Measurements from ENCODE around the gene RNF5.
"Not testable (repeated sequence)": the region's sequence is repeated elsewhere in the genome, so short reads cannot be mapped to it uniquely, and the experiment has no call there.

The RNF5 gene

DNA sequence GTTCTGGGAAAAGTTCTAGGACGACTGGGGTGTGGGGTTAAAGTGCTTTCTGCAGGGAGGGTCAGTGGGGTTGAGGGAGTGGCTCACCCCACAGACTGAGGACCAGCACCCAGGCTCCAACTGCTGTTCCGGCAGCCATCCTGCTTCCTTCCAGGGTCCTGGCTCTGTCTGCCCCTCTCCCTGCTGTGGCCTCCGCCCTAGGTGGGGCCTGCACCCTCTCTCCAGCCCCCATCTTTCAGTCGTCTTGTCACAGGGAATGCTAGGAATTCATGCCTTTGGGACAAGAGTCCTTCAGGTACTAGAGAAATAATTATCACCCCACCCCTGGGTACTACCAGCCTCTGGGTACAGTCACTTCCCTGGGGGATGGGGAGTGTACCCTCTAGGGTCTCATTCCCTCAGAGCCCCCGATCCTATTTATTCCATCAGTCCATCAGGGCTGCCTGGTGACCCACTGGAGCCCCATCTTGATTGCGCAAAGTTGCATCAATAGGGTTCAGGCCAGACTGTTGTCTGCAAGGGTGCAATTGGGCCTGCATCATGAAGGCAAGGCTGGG, 6.0 kb downstream of the RNF5 start, which contains the start of gene AGER:
AGER (minus strand) TSS at position 170 of the 557 bp plus-strand sequence; CDS start at position 139, 31 bp downstream.
- Histone ChIP-seq H3K27me3 (replicated peaks; ENCODE audit: control insufficient read depth, insufficient read depth, low read length) (no peaks in the 10 kb centered on the region), H3K36me3 (ENCODE audit: control insufficient read depth, insufficient read depth, low read length) (peaks cover 33% of the 10 kb centered on the region), H3K4me3 (replicated peaks; ENCODE audit: low read depth, low read length) (no peak within 1 kb of the TSS)
- TF ChIP-seq, protein P1, sequence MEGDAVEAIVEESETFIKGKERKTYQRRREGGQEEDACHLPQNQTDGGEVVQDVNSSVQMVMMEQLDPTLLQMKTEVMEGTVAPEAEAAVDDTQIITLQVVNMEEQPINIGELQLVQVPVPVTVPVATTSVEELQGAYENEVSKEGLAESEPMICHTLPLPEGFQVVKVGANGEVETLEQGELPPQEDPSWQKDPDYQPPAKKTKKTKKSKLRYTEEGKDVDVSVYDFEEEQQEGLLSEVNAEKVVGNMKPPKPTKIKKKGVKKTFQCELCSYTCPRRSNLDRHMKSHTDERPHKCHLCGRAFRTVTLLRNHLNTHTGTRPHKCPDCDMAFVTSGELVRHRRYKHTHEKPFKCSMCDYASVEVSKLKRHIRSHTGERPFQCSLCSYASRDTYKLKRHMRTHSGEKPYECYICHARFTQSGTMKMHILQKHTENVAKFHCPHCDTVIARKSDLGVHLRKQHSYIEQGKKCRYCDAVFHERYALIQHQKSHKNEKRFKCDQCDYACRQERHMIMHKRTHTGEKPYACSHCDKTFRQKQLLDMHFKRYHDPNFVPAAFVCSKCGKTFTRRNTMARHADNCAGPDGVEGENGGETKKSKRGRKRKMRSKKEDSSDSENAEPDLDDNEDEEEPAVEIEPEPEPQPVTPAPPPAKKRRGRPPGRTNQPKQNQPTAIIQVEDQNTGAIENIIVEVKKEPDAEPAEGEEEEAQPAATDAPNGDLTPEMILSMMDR (IDR thresholded peaks at IDR 0.05; ENCODE audit: insufficient read depth, low read length, poor library complexity, severe bottlenecking) = no peak
- no peak for DNase-seq (ENCODE audit: extremely low read depth, insufficient read length)

DNA sequence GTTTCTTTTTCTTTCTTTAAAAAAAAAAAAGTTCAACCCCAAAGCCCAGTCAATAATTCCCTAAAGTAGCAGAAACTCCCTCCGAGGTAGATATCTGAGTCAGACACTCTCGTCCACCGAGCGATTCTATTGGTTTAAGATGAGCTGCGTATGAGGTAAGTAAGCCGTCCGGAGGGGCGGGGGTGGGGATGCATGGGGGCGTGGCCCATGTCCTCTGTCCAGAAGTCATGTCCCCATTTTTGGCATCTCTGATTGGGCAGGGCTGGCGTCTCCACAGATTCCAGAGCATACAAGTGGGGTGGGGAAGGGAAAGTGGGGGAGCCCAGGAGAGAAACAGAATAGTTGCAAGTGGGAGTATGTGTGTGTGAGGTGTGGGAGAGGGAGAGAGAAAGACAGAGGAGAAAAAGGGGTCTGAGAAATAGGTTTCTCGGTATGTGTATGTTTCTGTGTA, 7.5 kb downstream of the RNF5 start:
- DNase-seq (ENCODE audit: extremely low read depth, insufficient read length) = peak; percentile 76
- H3K36me3 ChIP-seq (ENCODE audit: control insufficient read depth, insufficient read depth, low read length) = peaks cover 32% of the 10 kb centered on the region
- H3K27me3 ChIP-seq (replicated peaks; ENCODE audit: control insufficient read depth, insufficient read depth, low read length); H3K4me3 ChIP-seq (replicated peaks; ENCODE audit: low read depth, low read length): not testable (repeated sequence)

DNA sequence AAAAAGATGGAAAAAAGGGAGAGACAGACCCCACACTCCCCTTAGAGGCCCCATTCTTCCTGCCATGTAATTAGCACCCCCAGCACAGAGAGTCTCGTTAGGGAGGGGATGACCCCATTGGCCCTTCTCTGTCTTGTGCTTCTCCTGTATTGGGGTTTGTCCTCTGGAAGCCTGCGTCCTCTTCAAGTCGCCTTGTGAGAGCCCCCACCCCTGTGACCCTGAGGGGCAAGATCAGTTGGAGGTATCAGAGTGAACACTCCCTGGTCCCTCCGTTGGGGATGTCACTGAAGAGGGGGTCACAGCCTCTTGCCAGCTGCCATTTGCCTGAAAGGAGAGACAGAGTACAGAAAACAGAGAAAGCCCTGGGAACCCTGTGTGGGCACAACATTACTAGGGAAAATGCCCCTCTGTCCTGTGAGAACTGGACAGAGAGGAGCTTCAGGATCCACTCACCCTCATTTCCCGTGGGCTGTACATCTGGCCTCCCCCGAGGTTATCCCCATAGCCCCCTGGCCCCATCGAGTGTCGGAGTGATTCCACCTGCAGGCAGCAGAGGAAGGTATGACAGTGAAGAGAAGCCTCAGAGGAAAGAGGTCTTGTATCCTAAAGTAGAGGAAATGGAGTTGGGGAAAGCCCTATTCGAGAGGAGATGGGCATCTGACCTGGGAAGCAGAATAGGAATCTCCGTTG, 8.1 kb downstream of the RNF5 start:
- DNase-seq (ENCODE audit: extremely low read depth, insufficient read length); H3K27me3 ChIP-seq (replicated peaks; ENCODE audit: control insufficient read depth, insufficient read depth, low read length); H3K4me3 ChIP-seq (replicated peaks; ENCODE audit: low read depth, low read length): not testable (repeated sequence)
- peaks cover 27% of the 10 kb centered on the region for H3K36me3 ChIP-seq (ENCODE audit: control insufficient read depth, insufficient read depth, low read length)

DNA sequence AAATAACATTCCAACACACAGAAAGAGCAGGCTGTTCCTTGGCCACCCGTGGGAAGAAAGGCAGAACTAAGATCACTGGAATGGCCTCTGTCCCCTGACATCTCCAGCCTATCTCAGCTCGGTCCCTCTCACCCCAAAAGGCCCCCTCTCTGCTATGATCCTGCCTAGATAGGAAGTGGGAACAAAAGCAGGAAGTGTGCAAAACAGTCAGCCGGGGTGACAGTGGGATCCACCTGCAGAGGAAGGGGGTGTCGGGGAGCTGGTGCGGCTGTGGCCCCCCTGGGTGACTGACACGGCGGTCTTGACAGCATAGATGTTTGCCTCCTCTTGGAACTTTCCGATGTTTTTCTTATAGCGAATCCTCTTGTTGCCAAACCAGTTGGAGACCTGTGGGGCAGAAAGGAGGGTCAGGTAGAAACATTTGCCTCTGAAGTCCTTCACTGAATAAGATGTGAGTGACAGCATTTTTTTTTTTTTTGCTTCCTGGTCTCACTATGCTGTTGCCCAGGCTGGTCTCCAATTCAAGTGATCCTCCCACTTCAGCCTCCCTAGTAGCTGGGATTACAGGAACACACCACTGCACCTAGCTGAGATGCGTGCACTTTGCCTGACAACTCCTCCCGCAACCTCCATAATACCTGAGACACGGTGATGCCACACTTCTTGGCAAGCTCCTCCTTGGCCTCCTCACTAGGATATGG, 9.0 kb downstream of the RNF5 start:
- H3K4me3 ChIP-seq (replicated peaks; ENCODE audit: low read depth, low read length) = no peak overlapping the region
- DNase-seq (ENCODE audit: extremely low read depth, insufficient read length) = no peak
- TF ChIP-seq, protein P1 (IDR thresholded peaks at IDR 0.05; ENCODE audit: insufficient read depth, low read length, poor library complexity, severe bottlenecking) = no peak
- H3K27me3 ChIP-seq (replicated peaks; ENCODE audit: control insufficient read depth, insufficient read depth, low read length) = no peaks in the 10 kb centered on the region
- peaks cover 24% of the 10 kb centered on the region for H3K36me3 ChIP-seq (ENCODE audit: control insufficient read depth, insufficient read depth, low read length)

DNA sequence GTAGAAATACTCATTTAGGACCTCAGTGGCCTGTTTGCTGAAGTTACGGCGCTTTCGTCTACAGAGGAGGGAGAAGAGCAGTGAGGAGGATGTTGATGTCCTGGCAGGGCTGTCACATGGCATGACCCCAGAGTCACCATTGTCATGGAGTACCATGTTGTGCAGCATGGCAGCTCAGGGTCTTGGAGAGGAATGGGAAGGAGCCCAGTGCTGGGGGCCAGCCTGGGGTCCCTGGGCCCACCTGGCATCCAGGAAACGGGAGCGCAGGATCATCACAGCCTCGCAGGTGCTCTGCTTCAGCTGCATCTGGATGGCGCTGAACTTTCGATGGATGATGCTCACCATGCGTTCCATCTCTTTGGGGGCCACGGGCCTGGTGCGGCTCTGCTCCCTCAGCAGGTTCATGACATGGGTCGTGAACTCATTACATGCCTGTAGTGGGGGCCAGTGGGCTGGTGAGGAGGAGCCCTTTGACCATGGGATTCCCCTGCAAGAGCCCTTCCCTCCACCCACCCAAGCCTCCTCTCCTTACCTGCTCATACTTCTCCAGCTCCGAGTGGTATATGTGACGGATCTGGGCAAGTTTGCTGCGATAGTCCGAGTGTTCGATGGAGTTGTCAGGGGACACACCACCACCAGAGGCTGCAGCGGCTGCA, 9.6 kb downstream of the RNF5 start:
- not testable (repeated sequence) for H3K4me3 ChIP-seq (replicated peaks; ENCODE audit: low read depth, low read length); DNase-seq (ENCODE audit: extremely low read depth, insufficient read length); H3K27me3 ChIP-seq (replicated peaks; ENCODE audit: control insufficient read depth, insufficient read depth, low read length)
- peaks cover 20% of the 10 kb centered on the region for H3K36me3 ChIP-seq (ENCODE audit: control insufficient read depth, insufficient read depth, low read length)

DNA sequence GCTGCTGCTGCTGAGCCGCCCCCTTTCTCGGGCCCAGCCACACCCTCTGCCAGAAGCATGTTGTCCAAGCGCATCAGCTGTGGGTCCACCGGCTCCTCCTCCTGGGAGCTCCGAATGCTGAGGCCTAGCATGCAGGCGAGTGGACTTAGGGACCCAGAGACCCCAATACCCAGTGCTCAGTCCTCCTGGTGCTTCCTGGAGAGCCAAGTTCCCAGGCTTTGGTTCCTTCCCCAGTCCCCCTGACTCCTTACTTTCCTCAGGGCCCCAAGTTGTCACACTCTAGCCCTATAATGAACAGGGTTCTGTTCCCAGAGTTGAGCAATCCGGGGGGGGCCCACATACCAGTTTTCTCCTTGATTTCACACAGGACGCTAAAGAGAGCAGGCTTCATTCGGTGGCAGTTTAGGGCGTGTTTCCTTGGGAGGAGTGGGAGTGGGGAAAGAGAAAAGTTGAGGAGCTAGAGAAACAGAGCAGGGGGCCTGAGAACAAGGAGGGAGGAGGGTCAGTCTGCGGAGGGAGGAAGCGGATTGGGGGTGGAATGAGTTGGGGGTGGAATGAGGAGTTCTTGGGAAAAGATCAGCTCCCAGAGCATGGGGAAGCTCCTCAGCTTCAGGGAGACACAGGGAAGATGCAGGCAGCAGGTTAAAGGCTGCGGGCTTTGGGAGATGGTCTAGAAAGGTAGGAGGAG, 10.3 kb downstream of the RNF5 start:
- Histone ChIP-seq H3K27me3 (replicated peaks; ENCODE audit: control insufficient read depth, insufficient read depth, low read length) (no peaks in the 10 kb centered on the region), H3K36me3 (ENCODE audit: control insufficient read depth, insufficient read depth, low read length) (peaks cover 15% of the 10 kb centered on the region), H3K4me3 (replicated peaks; ENCODE audit: low read depth, low read length) (peak overlapping the region; percentile 92)
- TF ChIP-seq, protein P1 (IDR thresholded peaks at IDR 0.05; ENCODE audit: insufficient read depth, low read length, poor library complexity, severe bottlenecking) = no peak
- DNase-seq (ENCODE audit: extremely low read depth, insufficient read length) = no peak
